Midbrain (tissue), 1 donor: Measurements from ENCODE around the gene FOXO3.

ENCODE experiments used
- DNase-seq: peaks from one replicate; lab custom pipeline; 2025; lab: John Stamatoyannopoulos, UW

Gene FOXO3

DNA sequence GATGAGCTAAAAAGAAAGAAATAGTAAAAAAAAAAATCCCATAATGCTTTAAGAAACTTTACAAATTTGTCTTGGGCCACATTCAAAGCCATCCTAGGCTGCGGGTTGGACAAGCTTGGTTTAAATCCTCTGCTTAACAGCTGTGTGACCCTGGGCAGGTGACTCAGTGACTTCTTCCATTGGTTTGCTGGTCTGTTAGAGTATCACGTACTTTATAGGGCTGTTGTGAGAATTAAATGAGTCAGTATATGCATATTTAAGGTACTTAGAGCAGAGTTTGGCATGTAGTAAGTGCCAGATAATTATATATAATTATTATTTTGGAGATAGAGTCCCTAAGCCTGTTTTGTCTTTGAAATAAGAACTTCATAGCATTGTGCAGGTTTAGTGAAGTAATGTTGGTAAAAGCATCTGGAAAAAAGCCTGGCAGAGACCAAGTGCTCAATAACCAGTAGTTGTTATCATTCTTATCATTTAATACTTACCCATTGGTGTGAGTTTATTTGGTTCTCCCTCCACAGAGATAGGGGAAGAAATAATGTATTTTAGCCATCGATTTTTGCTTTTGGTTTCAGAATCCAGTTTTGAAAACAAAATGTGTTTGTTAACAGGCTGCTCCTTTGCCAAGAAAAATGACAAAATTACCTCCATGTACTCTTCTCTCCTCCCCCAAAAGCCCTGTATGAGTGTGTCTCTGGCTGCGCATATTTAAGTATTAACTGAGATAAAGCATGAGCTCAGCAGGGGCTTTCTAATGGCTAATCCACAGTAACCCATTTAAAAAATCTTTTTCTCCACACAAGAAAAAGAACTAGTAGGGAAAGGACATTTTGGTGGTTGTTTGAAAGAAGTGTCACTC is 67.2 kb downstream of the FOXO3 start:
- DNase-seq, result no peak

GRCh38 chr6:108630050-108630714 is 69.5 kb downstream of the FOXO3 start:
- DNase-seq, result no peak

DNA sequence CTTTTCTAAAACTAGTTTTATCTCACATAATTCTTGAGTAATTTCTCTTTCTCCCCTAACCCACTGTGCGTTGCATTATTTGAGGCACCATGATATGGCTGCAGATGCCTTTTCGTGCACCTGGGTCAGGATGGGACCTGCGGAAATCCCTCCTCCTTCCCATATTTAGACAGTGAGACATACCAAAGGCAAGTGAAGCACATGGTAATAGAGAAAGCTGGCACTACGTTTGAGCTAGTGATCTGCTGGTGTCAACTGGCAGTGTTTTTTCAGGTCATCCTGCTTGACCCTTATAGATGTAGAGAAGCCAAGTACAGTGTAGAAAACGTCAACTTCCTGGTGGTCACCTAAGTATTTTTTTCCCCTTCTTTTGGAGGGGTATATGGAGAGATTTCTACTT is 71.7 kb downstream of the FOXO3 start:
- DNase-seq, result no peak

- DNase-seq, result peak; percentile 7
These were observed 72.7 kb downstream of the FOXO3 start for GRCh38 chr6:108633436-108633835.

GRCh38 chr6:108635505-108636226 is 74.9 kb downstream of the FOXO3 start:
- no peak for DNase-seq

- DNase-seq, result no peak
These were observed 77.2 kb downstream of the FOXO3 start for GRCh38 chr6:108637963-108638362.

DNA sequence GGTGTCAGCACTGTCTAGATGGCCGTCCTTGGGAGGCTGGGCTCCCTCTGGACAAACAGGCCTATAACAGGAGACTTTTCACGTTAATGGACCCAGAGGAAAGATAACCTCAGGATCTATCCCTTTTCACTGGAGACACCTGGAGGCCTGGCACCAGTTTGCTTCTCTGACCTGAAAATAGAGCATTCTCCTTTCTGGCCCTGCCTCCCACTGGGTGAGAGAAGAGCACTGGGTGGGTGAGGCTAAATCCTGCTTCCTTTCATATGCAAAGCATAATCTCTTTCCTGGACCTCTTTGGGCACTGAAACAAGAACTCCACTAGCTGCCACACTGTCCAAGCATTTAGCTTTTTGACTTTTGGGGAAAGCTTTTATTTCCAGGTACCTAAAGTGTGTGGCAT is 78.3 kb downstream of the FOXO3 start:
- DNase-seq, result no peak

DNA sequence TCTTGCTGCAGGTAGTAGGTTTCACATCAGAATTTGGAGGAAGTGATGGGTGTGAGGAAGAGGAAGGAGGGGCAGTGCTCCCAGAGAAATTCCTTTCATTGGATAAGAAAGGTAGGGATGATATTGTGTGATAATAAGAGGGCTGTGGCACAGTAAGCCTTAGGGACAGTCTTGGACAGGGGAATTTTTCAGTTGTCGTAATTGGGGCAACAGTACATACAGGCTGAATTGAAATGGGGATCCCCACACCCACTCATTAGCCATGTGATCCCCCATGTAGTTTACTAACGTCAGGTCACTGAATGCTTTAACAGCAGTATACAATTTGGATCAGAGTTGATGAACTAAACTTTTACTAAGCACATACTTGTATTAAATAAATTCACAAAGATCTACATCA is 79.4 kb downstream of the FOXO3 start:
- no peak for DNase-seq

DNA sequence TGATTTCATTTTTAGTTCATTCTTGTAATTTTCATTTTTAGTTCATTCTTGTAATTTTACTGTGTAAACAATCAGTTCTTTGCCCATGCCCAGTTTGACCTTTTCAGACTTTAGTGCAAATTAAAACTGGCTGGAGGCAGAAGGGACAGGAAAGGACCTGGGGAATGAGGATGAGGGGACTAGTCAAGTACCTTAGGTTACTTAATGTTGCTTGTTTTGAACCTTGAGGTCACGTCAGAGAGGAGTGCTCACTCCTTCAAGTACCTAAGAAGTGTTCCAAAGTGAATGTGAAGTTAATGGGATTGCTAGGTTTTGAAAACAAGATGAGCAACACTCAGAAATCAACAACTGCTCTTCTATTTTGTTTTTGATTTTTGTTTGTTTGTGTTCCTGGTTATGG is 82.5 kb downstream of the FOXO3 start:
- DNase-seq, result no peak

GRCh38 chr6:108644252-108644651 is 83.5 kb downstream of the FOXO3 start:
- no peak for DNase-seq

DNA sequence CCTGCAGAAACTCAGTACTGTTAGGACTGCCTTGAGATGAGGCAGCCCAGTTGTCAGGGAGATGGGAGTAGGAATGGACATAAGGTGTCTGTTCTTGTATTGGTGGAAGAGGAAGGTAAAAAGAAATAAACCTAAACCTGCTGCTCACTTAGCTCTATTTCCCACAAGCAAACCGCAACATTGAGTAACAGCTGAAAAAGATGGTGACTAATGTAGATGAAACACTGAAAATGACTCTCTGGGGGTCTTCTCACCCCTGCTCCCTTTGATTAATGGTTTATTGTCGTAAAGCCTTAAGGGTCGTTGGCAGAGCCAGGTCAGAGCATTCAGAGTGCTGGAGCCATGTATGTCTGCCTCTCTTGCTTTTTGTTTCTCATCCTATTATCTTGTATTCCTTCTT is 87.5 kb downstream of the FOXO3 start:
- DNase-seq, result no peak

- DNase-seq, result no peak
These were observed 89.6 kb downstream of the FOXO3 start for GRCh38 chr6:108650325-108650724.

- DNase-seq, result no peak
These were observed 90.1 kb downstream of the FOXO3 start for GRCh38 chr6:108650781-108651180.

DNA sequence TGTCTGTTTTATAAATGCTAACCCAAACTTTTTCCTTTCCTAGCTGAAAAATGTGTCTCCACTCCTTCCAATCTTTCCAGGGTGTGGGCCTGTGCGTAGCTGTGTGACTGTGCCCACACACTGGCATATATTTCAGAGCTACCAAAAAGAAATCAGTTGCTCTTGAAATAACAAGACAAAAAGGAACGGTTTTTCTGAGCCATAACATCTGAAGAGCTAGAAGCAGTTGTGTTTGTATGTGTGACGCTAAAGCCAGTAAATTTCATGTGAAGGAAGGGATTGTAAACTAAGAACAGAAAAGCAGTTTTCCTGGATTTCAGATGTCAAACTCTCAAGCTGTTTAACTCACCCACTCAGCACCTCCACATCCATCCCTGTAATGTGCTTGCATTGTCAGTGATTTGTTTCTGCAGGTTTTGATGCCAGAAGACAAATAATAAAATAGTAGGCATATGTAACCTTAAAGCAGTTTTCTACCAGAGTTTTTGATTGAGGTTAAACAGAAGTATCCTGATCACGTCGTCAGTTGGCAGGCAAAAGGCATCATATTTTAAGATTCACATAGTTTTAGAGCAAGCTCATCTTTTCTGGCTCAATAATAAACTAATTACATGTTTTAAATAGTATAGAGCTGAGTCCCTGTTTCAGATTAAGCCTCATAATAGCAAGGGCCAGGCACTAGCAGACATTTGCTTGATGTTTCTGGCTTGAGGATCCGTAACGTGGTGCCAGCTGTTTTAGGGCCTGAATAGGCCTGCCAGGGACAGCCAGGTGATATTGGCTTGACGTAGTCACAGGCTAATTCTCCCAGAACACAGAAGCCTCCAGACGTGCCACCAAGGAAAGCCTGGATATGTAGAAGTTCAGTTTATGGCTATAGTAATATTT is 90.9 kb downstream of the FOXO3 start:
- no peak for DNase-seq

DNA sequence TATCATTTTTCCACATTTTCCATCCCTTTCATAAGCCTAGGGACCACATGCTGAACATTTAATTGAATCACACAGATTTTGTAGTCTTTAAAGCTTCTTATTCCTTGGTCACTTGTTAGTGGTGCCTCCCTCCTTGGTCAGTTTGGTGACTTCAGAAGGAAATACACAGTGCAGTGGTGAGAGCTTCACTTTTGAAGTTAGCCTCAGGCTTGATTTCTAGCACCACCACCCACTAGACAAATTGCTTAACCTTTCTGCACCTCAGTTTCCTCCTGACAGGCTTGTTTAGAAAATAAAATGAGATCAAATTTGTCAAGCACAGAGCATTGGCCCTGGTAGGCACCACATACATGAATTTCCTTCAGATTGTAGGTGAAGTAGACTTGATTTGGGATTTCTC is 91.7 kb downstream of the FOXO3 start:
- no peak for DNase-seq

DNA sequence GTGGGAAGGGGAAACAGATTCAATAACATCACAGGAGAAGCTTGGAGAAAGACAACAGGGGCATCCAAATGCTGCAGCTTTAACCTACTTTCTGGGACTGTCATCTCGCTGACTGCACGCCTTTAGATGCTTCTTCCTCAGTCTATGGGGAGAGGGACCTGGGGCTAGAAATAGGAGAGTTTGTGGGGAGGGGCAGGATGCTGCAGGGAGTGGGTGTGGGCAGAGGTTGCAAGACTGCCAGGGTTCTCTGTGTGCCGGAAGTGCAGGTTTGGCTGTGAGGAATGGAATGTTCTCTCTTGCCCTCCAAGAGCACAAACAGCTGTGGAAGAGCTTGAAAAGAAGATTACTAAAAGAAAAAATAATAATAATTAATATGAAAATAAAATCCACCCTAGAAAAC is 93.2 kb downstream of the FOXO3 start:
- peak; percentile 17 for DNase-seq

- DNase-seq, result no peak
These were observed 93.9 kb downstream of the FOXO3 start for GRCh38 chr6:108654465-108655106.

DNA sequence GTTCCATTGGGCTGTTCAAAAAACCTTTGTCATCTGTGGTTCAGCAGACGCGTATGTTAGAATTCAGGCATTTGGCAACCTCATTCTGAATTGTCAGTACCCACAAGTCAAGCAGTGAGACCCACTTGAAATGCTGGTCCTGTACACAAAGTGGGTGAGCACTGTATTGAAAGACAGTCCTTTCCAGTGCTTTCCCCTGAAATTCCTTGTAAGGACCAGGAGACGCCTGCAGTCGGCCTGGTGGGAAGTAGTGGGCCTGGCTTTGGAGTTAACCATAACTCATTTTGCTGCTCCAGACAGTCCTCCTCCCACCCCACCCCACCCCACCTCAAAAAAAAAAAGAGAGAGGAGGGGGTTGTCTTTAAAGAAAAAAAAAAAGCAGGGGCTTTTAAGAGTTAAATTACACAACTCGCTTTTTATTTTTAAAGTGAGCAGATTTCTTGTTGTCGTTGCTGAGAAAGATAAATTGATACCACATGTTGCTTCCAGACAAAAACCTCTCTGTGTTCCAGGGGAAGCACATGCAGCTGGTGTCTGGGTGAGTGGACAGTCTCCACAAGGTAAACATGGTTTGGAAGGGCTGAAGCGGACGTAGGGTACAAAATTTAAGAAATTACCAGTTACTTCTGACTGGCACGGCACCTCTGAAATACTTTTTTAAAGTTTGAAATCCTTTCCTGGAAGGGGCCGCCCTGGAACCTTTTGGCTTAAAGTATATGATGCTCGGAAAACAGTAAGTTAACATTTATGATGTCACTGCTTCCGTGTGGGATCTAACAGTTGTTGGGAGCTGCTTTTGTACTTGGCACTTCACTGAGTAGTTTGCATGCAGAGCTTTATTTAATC is 95.3 kb downstream of the FOXO3 start:
- peak; percentile 26 for DNase-seq

DNA sequence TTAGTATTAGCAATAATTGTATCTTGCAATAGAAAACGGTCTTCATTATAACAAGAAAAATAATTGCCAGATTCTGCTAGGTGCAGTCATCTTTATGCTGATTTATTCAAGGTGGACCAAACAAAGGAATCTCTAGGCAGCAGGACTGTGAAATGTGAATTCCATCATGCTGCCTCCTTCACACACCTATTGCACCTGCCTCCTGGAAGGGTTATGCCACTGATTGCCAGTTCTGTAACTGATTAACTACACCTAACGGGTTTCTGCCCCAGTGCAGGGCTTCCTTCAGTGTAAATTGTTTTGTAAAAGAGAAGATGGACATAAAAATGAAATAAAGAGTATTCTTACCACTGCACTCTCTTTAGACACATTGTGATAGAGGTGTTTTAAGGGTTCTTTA is 96.1 kb downstream of the FOXO3 start:
- DNase-seq, result no peak

DNA sequence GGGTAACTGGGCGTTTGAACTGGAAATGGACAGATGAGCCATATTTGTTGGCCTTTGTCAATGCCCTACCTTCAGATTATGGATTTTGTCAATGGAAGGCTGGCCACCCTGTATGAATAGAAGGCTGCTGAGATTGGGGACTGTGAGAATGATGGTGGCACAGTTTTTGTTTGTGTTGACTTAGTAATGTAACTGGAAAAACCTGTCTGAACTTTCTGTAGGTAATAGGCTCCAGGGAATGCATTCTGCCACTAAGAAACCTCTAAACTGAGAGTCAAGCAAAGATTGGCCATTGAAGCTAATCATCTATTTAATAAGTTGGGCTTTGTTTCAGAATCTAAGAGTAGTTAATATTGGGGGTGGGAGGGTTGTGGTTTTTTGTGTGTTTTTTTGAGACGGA is 97.5 kb downstream of the FOXO3 start:
- DNase-seq, result no peak
